Nephron (organoid): ENCODE data around the gene NAV2.

Experiments
- H3K27ac Mint-ChIP-seq, 3 experiments: 2 replicates each; pipeline ENCODE4 v1.8.0; 2020; ENCODE audit warnings: mixed read lengths in 3 of 3, mild to moderate bottlenecking in 2 of 3, moderate library complexity in 1 of 3
- H3K27me3 Mint-ChIP-seq: 2 replicates; pipeline ENCODE4 v1.8.0; 2021; ENCODE audit warnings: low read depth, mild to moderate bottlenecking, moderate library complexity, mixed read lengths
- H3K36me3 Mint-ChIP-seq: 2 replicates; pipeline ENCODE4 v1.8.0; 2020; ENCODE audit warnings: low read depth, mixed read lengths
- H3K4me1 Mint-ChIP-seq: 2 replicates; pipeline ENCODE4 v1.8.0; 2020; ENCODE audit warnings: mixed read lengths
- H3K4me3 Mint-ChIP-seq, 3 experiments: 2 replicates each; pipeline ENCODE4 v1.8.0; 2020; ENCODE audit warnings: mild to moderate bottlenecking in 3 of 3, mixed read lengths in 3 of 3, moderate library complexity in 2 of 3
- H3K9me3 Mint-ChIP-seq: 2 replicates; pipeline ENCODE4 v1.8.0; 2020; ENCODE audit warnings: mixed read lengths
- CTCF ChIP-seq, 3 experiments: fragments of 200-600 bp; sonication (generic); IDR thresholded peaks; one replicate each; pipeline ENCODE4 v1.5.0; 2021; ENCODE audit warnings: antibody characterized with exemption in 3 of 3; ENCODE audit not compliant: unreplicated experiment in 3 of 3

The NAV2 gene

DNA sequence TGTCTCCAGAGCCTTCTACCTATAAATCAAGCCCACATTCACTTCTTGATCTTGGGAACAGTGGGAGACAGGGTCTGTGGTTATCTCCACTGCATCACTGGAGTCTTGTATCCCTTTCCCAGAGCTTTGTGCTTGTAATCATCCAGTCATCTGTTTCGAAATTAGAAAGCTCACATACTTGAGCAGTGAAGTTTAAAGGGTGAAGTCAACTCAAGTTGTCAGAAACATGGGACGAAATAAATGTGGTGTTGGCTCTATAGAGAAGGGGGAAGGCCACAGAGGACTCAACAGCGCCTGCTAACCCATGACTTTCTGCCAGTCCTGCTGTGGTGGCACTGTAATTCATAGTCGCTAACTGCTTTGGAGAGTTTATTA lies 250.2 kb downstream of the NAV2 start:
- H3K27me3 Mint-ChIP-seq: peaks cover 4% of the 10 kb centered on the region
- H3K4me3 Mint-ChIP-seq: peak overlapping the region in 1 of 3 experiments; percentile 20
- no peak for TF ChIP-seq CTCF (IDR thresholded peaks at IDR 0.05; ENCODE audit: unreplicated experiment in 3 of 3)
- no peaks in the 10 kb centered on the region for H3K9me3 Mint-ChIP-seq
- no peaks in the 10 kb centered on the region for H3K36me3 Mint-ChIP-seq
- peak overlapping the region; percentile 88 to 95 (median 94) for H3K27ac Mint-ChIP-seq
- peaks cover 69% of the 10 kb centered on the region for H3K4me1 Mint-ChIP-seq

DNA sequence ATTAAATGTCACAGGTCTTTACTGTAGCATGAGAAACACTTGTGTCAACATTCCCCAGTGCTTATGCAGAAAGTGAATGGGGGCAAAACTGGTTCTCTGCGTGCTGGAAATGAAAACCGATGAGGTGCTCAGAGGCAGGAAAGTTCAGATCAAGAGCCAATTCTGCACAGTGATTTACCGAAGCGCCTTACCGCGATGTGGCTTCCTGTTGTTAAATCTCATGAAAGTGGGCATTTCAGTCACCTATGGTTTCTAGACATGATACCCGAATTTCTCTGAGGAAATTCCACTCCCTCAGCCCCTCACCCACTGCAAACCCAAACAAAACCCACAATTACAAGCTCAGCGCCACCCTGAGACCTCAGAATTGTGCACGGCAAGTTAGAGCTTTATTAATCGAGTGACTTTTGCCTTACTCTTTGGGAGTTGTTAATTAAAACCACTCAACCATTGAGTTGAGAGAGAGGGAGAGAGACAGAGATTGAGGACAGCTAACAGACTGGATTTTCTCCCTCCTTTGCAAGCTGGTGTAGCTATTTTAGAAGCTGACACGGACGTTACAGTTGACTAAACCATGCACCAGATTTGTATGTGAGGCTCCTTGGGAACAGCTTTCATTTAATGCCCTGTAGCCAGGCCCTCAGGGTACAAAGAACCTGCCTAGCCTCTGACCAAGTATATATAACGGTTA lies 251.2 kb downstream of the NAV2 start:
- TF ChIP-seq CTCF (IDR thresholded peaks at IDR 0.05; ENCODE audit: unreplicated experiment in 3 of 3): no peak
- H3K4me1 Mint-ChIP-seq: peaks cover 59% of the 10 kb centered on the region
- peak overlapping the region in 1 of 3 experiments; percentile 40 for H3K4me3 Mint-ChIP-seq
- no peaks in the 10 kb centered on the region for H3K27me3 Mint-ChIP-seq
- no peaks in the 10 kb centered on the region for H3K36me3 Mint-ChIP-seq
- peak overlapping the region; percentile 88 to 95 (median 94) for H3K27ac Mint-ChIP-seq
- H3K9me3 Mint-ChIP-seq: no peaks in the 10 kb centered on the region

DNA sequence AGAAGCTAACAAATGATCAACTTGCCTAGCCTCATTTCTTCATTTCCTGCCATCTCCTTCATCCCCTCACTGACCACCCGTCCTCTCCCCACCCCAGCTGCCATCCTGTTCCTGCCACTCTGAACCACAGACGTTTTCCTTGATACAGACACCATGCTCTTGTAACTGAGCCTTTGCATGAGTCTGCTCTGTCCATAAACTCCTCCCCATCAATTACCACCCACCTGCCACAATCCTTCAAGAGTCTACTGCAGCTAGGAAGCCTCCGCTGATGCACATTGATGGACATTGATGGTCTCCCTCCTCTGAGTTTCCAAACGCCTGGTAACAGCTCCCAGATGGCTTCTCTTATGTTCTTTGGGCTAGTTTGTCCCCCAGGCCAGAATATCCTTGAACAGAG lies 253.8 kb downstream of the NAV2 start:
- Mint-ChIP-seq H3K36me3 (no peaks in the 10 kb centered on the region), H3K27ac (peak overlapping the region in 2 of 3 experiments; percentile 13 to 74), H3K27me3 (no peaks in the 10 kb centered on the region), H3K9me3 (no peaks in the 10 kb centered on the region), H3K4me1 (peaks cover 46% of the 10 kb centered on the region), H3K4me3 (no peak overlapping the region)
- no peak for TF ChIP-seq CTCF (IDR thresholded peaks at IDR 0.05; ENCODE audit: unreplicated experiment in 3 of 3)

DNA sequence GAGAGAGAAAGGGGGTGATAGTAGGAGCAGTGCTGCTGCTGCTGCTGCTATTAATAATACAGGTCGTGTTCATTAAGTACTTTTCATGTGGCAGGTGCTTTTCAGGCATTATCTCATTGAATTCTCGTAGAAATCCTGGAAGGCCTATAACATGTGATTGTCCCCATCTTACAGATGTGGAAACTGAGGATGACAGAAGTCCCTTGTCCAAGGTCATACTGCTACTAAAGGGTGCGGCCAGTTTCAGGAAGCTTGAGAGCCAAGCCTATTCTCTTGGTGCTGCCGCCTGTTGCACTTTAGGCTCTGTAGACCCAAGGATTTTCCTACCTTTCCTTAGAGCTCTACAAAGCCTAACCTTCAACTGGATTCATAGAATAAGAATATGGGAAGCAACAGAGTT lies 254.3 kb downstream of the NAV2 start:
- Mint-ChIP-seq H3K36me3 (no peaks in the 10 kb centered on the region), H3K27me3 (no peaks in the 10 kb centered on the region), H3K9me3 (no peaks in the 10 kb centered on the region), H3K4me3 (no peak overlapping the region), H3K27ac (peak overlapping the region in 1 of 3 experiments; percentile 74), H3K4me1 (peaks cover 44% of the 10 kb centered on the region)
- no peak for TF ChIP-seq CTCF (IDR thresholded peaks at IDR 0.05; ENCODE audit: unreplicated experiment in 3 of 3)

DNA sequence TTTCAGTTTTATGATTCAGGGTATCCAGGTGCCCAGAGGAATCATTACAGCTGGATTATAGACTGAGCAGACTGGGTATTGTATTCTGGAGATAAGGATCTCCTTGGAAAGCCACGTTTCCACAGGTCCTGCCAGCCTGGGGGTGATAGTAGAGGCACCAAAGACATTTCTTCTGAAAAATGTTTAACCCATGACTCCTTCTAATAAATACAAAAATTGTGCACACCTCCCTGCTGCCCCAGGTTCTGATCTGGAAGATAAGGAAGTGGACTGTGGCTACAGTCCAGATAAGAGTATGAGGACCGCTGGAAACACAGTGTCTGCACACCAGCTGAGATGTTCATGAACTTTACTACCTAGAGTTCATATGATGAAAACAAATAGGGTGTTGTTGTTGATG lies 255.2 kb downstream of the NAV2 start:
- Mint-ChIP-seq H3K4me1 (peaks cover 45% of the 10 kb centered on the region), H3K9me3 (no peaks in the 10 kb centered on the region), H3K36me3 (no peaks in the 10 kb centered on the region), H3K4me3 (no peak overlapping the region), H3K27ac (peak overlapping the region in 1 of 3 experiments; percentile 42), H3K27me3 (no peaks in the 10 kb centered on the region)
- no peak for TF ChIP-seq CTCF (IDR thresholded peaks at IDR 0.05; ENCODE audit: unreplicated experiment in 3 of 3)

DNA sequence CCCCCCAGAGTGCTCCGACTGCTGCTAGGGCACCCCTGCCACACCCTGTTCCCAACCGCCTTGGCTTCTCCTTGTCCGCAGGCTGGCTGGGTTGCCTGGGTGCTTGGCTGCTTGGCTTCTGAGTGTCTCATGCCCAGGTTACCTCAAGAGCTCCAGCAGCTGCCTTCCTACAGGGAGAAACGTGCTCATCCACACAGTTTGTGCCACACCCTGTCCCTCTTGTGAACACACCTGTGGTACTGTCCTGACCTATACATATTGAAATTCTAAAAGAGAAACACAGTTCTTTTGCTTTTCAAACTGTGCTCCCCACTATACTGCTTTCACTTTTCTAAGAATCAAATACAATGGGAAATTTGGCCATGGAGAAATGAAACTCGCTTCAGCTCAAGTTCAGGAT lies 256.2 kb downstream of the NAV2 start:
- H3K27ac Mint-ChIP-seq: peak overlapping the region in 1 of 3 experiments; percentile 21
- H3K27me3 Mint-ChIP-seq: no peaks in the 10 kb centered on the region
- no peak overlapping the region for H3K4me3 Mint-ChIP-seq
- TF ChIP-seq CTCF (IDR thresholded peaks at IDR 0.05; ENCODE audit: unreplicated experiment in 3 of 3): no peak
- H3K36me3 Mint-ChIP-seq: no peaks in the 10 kb centered on the region
- H3K4me1 Mint-ChIP-seq: peaks cover 39% of the 10 kb centered on the region
- no peaks in the 10 kb centered on the region for H3K9me3 Mint-ChIP-seq
